NCI-H1092 treated with DMSO at 0.1 percent for 48 hours (cell line): Measurements from ENCODE around the gene SLCO2B1.

Source experiments
- DNase-seq: peaks from one replicate; lab custom pipeline; 2025; lab: John Stamatoyannopoulos, UW

SLCO2B1 gene

GRCh38 chr11:75193711-75194110 lies 42.8 kb downstream of the SLCO2B1 start:
- no peak for DNase-seq

- DNase-seq: no peak
Measured at GRCh38 chr11:75194147-75194546, 43.2 kb downstream of the SLCO2B1 start.

- peak; percentile 93 for DNase-seq
Measured at GRCh38 chr11:75195167-75195962, 44.5 kb downstream of the SLCO2B1 start.

DNA sequence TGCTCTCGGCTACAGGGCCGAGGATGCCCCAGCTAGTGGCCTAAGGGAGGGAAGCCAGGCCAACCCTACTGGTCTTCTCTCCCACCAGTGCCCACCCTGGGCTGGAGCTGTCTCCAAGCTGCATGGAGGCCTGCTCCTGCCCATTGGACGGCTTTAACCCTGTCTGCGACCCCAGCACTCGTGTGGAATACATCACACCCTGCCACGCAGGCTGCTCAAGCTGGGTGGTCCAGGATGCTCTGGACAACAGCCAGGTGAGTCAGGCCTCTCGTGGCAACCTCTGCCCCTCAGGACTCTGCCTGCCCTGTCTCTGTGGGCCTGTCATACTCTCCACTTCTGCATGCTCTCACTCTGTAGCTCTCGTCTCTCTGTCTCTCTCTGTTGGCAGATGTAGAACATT lies 45.5 kb downstream of the SLCO2B1 start:
- DNase-seq: peak; percentile 6

DNA sequence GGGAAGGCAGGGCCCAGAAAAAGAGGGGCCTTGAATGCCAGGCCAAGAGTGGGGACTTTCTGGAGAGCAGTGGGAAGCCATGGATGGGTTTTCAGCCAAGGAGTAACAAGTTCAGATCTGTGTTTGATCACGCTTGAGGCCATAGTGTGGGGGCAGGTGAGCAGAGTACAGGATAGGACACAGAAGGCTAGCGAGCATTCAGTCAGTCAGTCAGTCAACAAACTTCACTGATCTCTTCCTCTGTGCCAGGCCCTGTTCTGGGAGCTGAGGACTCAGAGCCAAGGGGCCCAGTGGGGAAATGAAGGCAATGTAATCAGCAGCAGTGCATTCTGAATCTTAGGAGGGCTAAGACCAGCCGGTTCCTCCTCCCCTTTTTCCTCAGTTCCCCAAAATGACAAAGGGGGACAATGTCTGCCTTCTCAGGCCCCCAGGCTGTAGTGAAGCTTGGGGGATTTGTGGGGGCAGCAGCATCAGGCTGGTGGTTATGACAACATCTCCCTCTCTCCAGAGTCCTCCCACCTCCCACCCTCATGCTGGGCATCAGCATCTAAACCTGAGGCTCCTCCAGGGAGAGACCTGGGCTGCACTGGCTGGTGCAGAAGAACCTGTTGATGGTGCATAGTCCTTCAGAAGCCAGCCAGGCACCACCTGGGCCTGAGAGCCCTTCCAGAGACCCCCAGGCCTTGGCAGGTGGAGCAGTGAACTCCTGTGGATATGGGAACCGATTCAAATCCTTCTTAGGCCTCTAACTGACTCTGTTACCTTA lies 46.8 kb downstream of the SLCO2B1 start:
- no peak for DNase-seq

- no peak for DNase-seq
Measured at GRCh38 chr11:75198278-75198973, 47.5 kb downstream of the SLCO2B1 start.

- peak; percentile 60 for DNase-seq
Measured at GRCh38 chr11:75199412-75199955, 48.6 kb downstream of the SLCO2B1 start.

- DNase-seq: peak; percentile 29
Measured at GRCh38 chr11:75200051-75200450, 49.1 kb downstream of the SLCO2B1 start.

GRCh38 chr11:75200531-75200930 lies 49.6 kb downstream of the SLCO2B1 start:
- DNase-seq: no peak

DNA sequence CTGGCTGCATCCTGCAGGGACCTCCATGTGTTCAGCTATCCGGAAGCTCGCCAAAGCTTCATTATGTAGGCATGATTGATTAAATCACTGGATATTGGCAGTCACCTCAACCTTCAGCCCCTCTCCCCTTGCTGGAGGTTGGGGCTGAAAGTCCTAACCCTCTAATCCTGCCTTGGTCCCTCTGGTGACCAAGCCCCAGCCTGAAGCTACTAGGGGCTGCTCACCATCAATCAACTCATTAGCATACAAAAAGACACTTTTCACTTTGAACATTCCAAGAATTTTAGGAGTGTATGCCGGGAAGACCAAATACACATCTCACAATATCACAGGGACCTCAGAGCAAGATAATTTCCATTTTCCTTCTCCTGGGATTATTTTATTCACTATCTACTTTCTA lies 50.9 kb downstream of the SLCO2B1 start:
- DNase-seq: no peak

DNA sequence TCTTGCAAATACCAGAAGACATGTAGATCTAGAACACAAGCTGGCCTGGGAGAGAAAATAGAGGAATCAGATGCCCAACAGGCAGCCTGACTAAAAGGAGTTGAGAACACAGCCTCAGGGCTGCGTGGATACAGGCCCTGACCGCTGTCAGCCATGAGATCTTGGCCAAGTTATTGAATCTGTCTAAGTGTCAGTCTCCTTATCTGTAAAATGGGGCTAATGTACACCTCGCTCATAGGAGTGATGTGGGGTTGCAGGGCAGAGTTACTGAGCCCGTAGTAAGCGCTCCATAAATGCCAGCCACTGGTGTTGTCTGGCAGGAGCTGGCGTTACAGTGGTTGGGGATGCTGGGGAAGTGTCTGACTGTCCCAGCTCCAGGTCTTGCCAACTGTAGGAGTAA lies 51.3 kb downstream of the SLCO2B1 start:
- no peak for DNase-seq

- DNase-seq: no peak
Measured at GRCh38 chr11:75203138-75203537, 52.2 kb downstream of the SLCO2B1 start.

GRCh38 chr11:75203641-75204011 lies 52.7 kb downstream of the SLCO2B1 start:
- no peak for DNase-seq

GRCh38 chr11:75204012-75204674 lies 53.2 kb downstream of the SLCO2B1 start:
- DNase-seq: no peak

DNA sequence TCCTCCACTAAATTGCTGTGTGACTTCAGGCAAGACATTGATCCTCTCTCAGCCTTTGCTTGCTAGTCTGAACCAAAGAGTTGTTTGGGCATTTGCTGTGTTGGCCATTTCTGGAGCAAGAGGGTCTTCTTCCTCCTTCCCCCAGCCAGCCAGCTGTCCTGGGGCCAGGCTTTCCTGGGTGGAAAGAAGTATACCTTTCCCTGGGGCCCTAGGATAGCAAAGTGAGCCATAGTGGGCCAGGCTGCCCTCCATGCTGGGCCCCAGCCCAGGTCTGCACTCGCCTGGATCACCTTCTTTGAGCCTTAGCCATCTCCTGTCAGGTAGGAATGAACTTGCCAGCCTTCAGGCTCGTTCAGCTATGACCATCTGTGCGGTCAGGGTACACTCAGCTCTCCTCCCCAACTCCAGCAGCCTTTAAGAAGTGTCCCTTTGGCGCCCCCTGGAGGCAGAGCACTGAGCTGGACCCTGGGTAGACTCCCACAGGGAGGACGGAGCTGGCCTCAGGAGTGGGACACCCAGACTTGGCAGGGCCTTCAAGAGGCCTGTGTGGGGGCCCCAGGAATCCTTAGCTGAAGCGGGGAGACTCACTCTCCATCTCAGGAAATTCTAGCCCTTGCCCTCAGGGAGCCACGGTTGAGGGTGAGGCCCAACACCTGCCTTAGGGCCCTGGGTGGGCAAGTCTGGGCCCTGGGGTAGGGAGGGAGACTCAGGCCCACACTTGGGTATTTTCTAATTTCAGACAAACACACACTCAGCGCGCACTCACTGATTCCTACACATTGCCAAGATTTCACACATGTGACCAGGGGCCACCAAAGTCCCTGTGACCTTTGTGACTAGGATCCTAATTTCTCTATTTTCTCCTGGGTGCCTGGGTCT lies 54.0 kb downstream of the SLCO2B1 start:
- DNase-seq: peak; percentile 87

GRCh38 chr11:75205564-75206020 lies 54.7 kb downstream of the SLCO2B1 start:
- no peak for DNase-seq

- DNase-seq: no peak
Measured at GRCh38 chr11:75208446-75208845, 57.5 kb downstream of the SLCO2B1 start.

DNA sequence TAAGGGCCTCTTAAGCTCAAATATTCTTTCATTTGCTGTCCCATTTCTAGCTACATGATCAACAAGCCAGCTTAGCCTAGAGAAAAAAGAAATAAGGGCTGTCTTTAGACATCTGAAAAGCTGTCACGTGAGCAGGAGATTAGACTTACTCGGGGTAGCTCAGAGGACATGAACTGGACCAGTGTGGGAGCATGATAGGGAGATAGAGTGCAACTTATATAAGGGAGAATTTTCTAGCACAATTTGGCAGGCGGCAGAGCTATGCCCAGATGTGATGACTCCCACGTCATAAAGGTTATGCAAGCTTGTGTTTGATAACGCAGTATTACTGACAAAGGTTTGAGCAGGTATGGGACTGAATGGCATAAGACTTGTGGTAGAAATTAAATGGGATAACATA lies 61.5 kb downstream of the SLCO2B1 start:
- no peak for DNase-seq

DNA sequence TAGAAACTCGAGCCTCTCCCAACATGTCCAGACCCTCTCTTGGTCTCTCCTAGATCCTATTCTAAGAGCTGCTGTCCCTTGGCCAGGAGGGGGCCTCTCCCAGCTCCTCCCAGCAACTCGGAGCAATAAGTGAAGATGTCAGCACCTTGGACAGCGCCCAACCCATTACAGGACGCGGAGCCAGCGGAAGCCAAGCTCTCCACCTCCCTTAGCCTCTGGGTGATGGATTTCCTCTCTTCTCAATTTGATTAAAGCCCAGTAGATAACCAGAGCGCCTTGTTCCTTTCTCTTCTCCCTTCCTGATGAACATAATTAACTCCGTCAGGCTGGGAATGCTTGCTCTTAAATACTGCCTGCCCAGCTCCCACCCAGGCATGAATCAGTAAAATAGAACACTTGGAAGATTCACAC lies 63.5 kb downstream of the SLCO2B1 start:
- DNase-seq: peak; percentile 51

DNA sequence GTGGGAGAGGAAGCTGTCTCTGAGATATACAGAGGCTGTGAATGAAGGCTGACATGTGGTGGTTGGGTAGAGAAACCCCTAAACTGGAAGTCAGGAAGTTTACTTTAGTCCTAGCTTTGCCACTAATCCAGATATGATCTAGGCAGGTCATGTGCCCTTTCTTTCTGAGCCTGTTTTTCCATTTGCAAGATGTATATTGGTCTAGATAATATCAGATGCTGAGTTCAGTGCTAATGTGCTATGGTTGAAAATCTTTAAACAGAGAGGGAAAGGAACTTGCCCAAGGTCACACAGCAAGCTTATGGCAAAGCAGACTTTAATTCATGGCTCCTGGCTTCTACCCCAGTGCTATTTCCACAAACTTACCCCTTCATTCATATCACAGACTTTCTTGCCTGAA lies 63.9 kb downstream of the SLCO2B1 start:
- DNase-seq: no peak

DNA sequence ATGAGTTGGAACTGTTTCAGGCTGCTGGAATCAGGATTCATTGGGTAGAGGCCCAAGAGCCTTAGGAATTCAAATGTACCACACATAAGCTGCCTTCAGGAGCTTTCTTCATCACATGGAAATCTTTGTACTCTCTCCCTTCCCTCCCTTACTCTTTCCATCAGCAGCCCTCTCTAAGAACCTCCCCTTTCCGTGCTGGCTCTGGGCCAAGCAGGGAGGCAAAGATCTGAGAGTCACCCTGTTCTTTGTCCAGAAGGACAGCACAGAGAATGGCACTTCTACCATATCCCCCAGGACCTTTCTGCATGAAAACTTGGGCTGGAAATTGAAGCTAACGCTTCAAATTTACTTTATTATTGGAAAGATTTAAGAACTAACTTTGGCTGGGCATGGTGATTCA lies 69.0 kb downstream of the SLCO2B1 start:
- no peak for DNase-seq
